GM18907 (cell line): ENCODE measurements around the gene BTK.
"Not testable (repeated sequence)": the region's sequence is repeated elsewhere in the genome, so short reads cannot be mapped to it uniquely, and the experiment has no call there.

Source experiments
- ATAC-seq: cut with Tn5 transposase; IDR thresholded peaks from one replicate; pipeline ENCODE4 v1.9.1; 2021; ENCODE audit warnings: mild to moderate bottlenecking, moderate library complexity; ENCODE audit not compliant: unreplicated experiment

Gene BTK

GRCh38 chrX:101347859-101348451 lies 38.0 kb downstream of the BTK start:
- ATAC-seq = peak; percentile 19

- ATAC-seq = no peak
These were observed 48.2 kb downstream of the BTK start for GRCh38 chrX:101337776-101338271.

GRCh38 chrX:101334310-101334709 lies 51.7 kb downstream of the BTK start:
- ATAC-seq = not testable (repeated sequence)

GRCh38 chrX:101326600-101326999 lies 59.4 kb downstream of the BTK start:
- not testable (repeated sequence) for ATAC-seq

GRCh38 chrX:101303790-101304189 lies 82.2 kb downstream of the BTK start:
- ATAC-seq = no peak
